A549 (cell line): Measurements from ENCODE around the gene TMEM267. TPM values are rescaled to one million over a fixed set of nuclear protein-coding genes. Genes with fewer than 3 reads are reported as not detected.
A peak's percentile ranks its signal among the peaks of the same experiment; 100 is the strongest.

Experiments used
- ATAC-seq, 2 experiments: fragments of 200-7000 bp in 1 of 2; fragments of >200 bp in 1 of 2; cut with Nextera tagmentation in 1 of 2; cut with Tn5 transposase in 1 of 2; 3 replicates each; pipeline versions ENCODE4 v1.8.0 to v1.9.1; 2018 to 2020; ENCODE audit warnings: mild to moderate bottlenecking in 1 of 2, moderate library complexity in 1 of 2
- CTCF ChIA-PET: fragments of 300-600 bp; sonication (Branson Sonifier 250); formaldehyde crosslinking; extraction: SDS; loops from one replicate; lab custom pipeline; 2021; ENCODE audit warnings: antibody characterized with exemption, inconsistent platforms; lab: Yijun Ruan, JAX
- POLR2A ChIA-PET: fragments of 350-600 bp; formaldehyde crosslinking; extraction: SDS; loops from one replicate; lab custom pipeline; 2021; ENCODE audit warnings: antibody characterized with exemption, inconsistent platforms; lab: Yijun Ruan, JAX
- DNase-seq, 2 experiments: peaks; one replicate each; pipeline versions ENCODE4 v3.0.0 to v3.0.0-alpha.2; 2011 to 2016; ENCODE audit warnings: low read depth in 1 of 2, low spot score in 1 of 2
- FAIRE-seq: peaks from 2 replicates; lab custom pipeline; 2011; peaks lifted over from hg19 to GRCh38; lab: Jason Lieb, UNC
- H3K27ac ChIP-seq, 2 experiments: fragments of >200 bp; sonication (Bioruptor Twin); formaldehyde crosslinking; 3 replicates each; pipeline ENCODE4 v1.5.1; 2016 to 2017
- H3K4me1 ChIP-seq: fragments of >200 bp; sonication (Bioruptor Twin); formaldehyde crosslinking; 3 replicates; pipeline ENCODE4 v1.6.1; 2016
- H3K4me2 ChIP-seq: fragments of >200 bp; sonication (Bioruptor Twin); formaldehyde crosslinking; 3 replicates; pipeline ENCODE4 v1.6.1; 2016
- H3K4me3 ChIP-seq: fragments of >200 bp; sonication (Bioruptor Twin); formaldehyde crosslinking; 3 replicates; pipeline ENCODE4 v1.5.1; 2016
- H3K9me3 ChIP-seq: fragments of >200 bp; sonication (Bioruptor Twin); formaldehyde crosslinking; 3 replicates; pipeline ENCODE4 v1.6.1; 2016
- BCL3 ChIP-seq: fragments of >200 bp; sonication (Bioruptor Twin); formaldehyde crosslinking; IDR thresholded peaks from 3 replicates; pipeline ENCODE4 v1.6.1; 2016
- CBX8 ChIP-seq: fragments of 200-600 bp; sonication (generic); IDR thresholded peaks from 2 replicates; pipeline ENCODE4 v1.6.1; 2016
- CEBPB ChIP-seq, 2 experiments: fragments of >200 bp in 1 of 2; sonication (Bioruptor Twin) in 1 of 2; formaldehyde crosslinking in 1 of 2; IDR thresholded peaks; 2 replicates each; pipeline ENCODE4 v1.6.1; 2012 to 2016
- EHF ChIP-seq: fragments of 250-450 bp; sonication (Bioruptor Pico); IDR thresholded peaks from 2 replicates; pipeline ENCODE4 v1.5.0; 2020; ENCODE audit warnings: mild to moderate bottlenecking
- EHMT2 ChIP-seq: fragments of 200-600 bp; sonication (generic); IDR thresholded peaks from 2 replicates; pipeline ENCODE4 v1.6.1; 2016; ENCODE audit warnings: antibody characterized with exemption, low read depth, mild to moderate bottlenecking, moderate library complexity
- ELK1 ChIP-seq: fragments of 150-350 bp; IDR thresholded peaks from 2 replicates; pipeline ENCODE4 v1.6.1; 2014; ENCODE audit warnings: low read depth, mild to moderate bottlenecking, low read length
- EP300 ChIP-seq, 2 experiments: fragments of >200 bp; sonication (Bioruptor Twin); formaldehyde crosslinking; IDR thresholded peaks; 2 replicates in 1 of 2; 3 replicates in 1 of 2; pipeline ENCODE4 v1.6.1; 2016 to 2017
- GATA3 ChIP-seq: IDR thresholded peaks from 2 replicates; pipeline ENCODE4 v1.6.1; 2012; ENCODE audit warnings: borderline replicate concordance
- HES2 ChIP-seq: fragments of >200 bp; sonication (Bioruptor Twin); formaldehyde crosslinking; IDR thresholded peaks from 2 replicates; pipeline ENCODE4 v1.6.1; 2016
- HOXA7 ChIP-seq: fragments of 250-450 bp; sonication (Bioruptor Pico); IDR thresholded peaks from 2 replicates; pipeline ENCODE4 v1.5.0; 2020; ENCODE audit warnings: mild to moderate bottlenecking, moderate library complexity
- HOXB5 ChIP-seq: fragments of 250-450 bp; sonication (Bioruptor Pico); IDR thresholded peaks from 2 replicates; pipeline ENCODE4 v1.5.0; 2020; ENCODE audit warnings: mild to moderate bottlenecking, moderate library complexity
- JUN ChIP-seq, 2 experiments: fragments of >200 bp; sonication (Bioruptor Twin); formaldehyde crosslinking; IDR thresholded peaks; 2 replicates in 1 of 2; 3 replicates in 1 of 2; pipeline ENCODE4 v1.6.1; 2016 to 2017
- JUNB ChIP-seq: fragments of >200 bp; sonication (Bioruptor Twin); formaldehyde crosslinking; IDR thresholded peaks from 2 replicates; pipeline ENCODE4 v1.6.1; 2016
- MAX ChIP-seq: IDR thresholded peaks from 2 replicates; pipeline ENCODE4 v1.6.1; 2012
- MAZ ChIP-seq: fragments of 150-350 bp; IDR thresholded peaks from 2 replicates; pipeline ENCODE4 v1.6.1; 2014; ENCODE audit warnings: antibody characterized with exemption, low read depth, low read length, borderline replicate concordance
- NPAS2 ChIP-seq: fragments of 250-450 bp; sonication (Bioruptor Pico); IDR thresholded peaks from 2 replicates; pipeline ENCODE4 v1.8.0; 2022; ENCODE audit warnings: mild to moderate bottlenecking, moderate library complexity, borderline replicate concordance
- PBX3 ChIP-seq: IDR thresholded peaks from 2 replicates; pipeline ENCODE4 v1.6.1; 2012
- POLR2A ChIP-seq: IDR thresholded peaks from 2 replicates; pipeline ENCODE4 v1.6.1; 2012; ENCODE audit warnings: mild to moderate bottlenecking, low read length
- REST ChIP-seq: fragments of 200-600 bp; sonication (generic); IDR thresholded peaks from 2 replicates; pipeline ENCODE4 v1.6.1; 2016; ENCODE audit warnings: antibody characterized with exemption, mild to moderate bottlenecking, moderate library complexity
- SMC3 ChIP-seq: fragments of >200 bp; sonication (Bioruptor Twin); formaldehyde crosslinking; IDR thresholded peaks from 3 replicates; pipeline ENCODE4 v1.6.1; 2018; ENCODE audit warnings: inconsistent platforms
- TFCP2L1 ChIP-seq: fragments of 250-450 bp; sonication (Bioruptor Pico); IDR thresholded peaks from 2 replicates; pipeline ENCODE4 v1.5.0; 2021; ENCODE audit warnings: mild to moderate bottlenecking
- ZNF302 ChIP-seq: fragments of 250-450 bp; sonication (Bioruptor Pico); IDR thresholded peaks from 2 replicates; pipeline ENCODE4 v1.9.0; 2021; ENCODE audit warnings: inconsistent platforms, mild to moderate bottlenecking, moderate library complexity
- WGBS: methylation state at CpG from one replicate; pipeline ENCODE4 v1.1.6; 2017; ENCODE audit errors: missing lambda C conversion rate; 5-methylcytosine and 5-hydroxymethylcytosine counted together
- polyA plus RNA-seq, 4 experiments: library from polyadenylated mRNA; depleted of rRNA in 3 of 4; stranded (reverse); fragments of >200 nt; fragmentation: RNase III in 1 of 4; extraction: RNeasy Plus Mini Kit Qiagen cat#74134 plus additional on column Dnase treatment in 1 of 4; gene quantifications; 2 replicates in 3 of 4; 3 replicates in 1 of 4; pipeline ENCODE4 v1.2.3, GENCODE V29; 2011 to 2017

The TMEM267 gene
- polyA plus RNA-seq, 2 of the 4 experiments (the other 2 are of a cell fraction), result 15.8 to 46.1 TPM

GRCh38 chr5:43433382-43433781 is 50.3 kb downstream of the TMEM267 start:
- no peak for DNase-seq
- FAIRE-seq, result no peak
- Histone ChIP-seq H3K4me2 (peak overlapping the region; percentile 88), H3K4me3 (no peak overlapping the region), H3K4me1 (peaks cover 49% of the 10 kb centered on the region), H3K27ac (peak overlapping the region; percentile 86 to 88)
- CTCF ChIA-PET, result interaction anchor here (1.4 kb wide), 1 partner anchor 51 kb away, joined by 3 read pairs; the partner anchor contains the start of gene TMEM267
- 78% methylated on average over 4 of the region's 4 CpGs for WGBS
- 0 out of 6 replicates have a peak, but pooled peaks of 1 of the 2 experiments have one; percentile 15 for ATAC-seq
- TF ChIP-seq HOXB5 (CRISPR knock-in tag), result no peak
- TF ChIP-seq JUN (IDR thresholded peaks at IDR 0.05), result no peak
- no peak for TF ChIP-seq ELK1
- no peak for TF ChIP-seq SMC3
- no peak for TF ChIP-seq CBX8
- no peak for TF ChIP-seq EHMT2
- no peak for TF ChIP-seq TFCP2L1
- TF ChIP-seq MAX, result no peak
- no peak for TF ChIP-seq POLR2A
- TF ChIP-seq EHF, result no peak
- no peak for TF ChIP-seq REST
- TF ChIP-seq, all 56 proteins: peak for 0
- POLR2A ChIA-PET, result interaction anchor here (2.2 kb wide), 1 partner anchor 51 kb away, joined by 17 read pairs; the partner anchor contains the start of gene TMEM267
- H3K9me3 ChIP-seq, result no peaks in the 10 kb centered on the region

GRCh38 chr5:43432486-43433375 is 50.9 kb downstream of the TMEM267 start:
- Histone ChIP-seq H3K4me2 (peak overlapping the region; percentile 88), H3K27ac (peak overlapping the region; percentile 88), H3K4me1 (peaks cover 54% of the 10 kb centered on the region), H3K4me3 (no peak overlapping the region), H3K9me3 (no peaks in the 10 kb centered on the region)
- POLR2A ChIA-PET, result interaction anchor here (2.2 kb wide), 1 partner anchor 51 kb away, joined by 17 read pairs; the partner anchor contains the start of gene TMEM267
- ATAC-seq (peak; percentile 85), DNase-seq (peak; percentile 49 to 92), FAIRE-seq (no peak)
- WGBS, result 73% methylated on average over 3 of the region's 3 CpGs
- CTCF ChIA-PET, result interaction anchor here (1.4 kb wide), 1 partner anchor 51 kb away, joined by 3 read pairs; the partner anchor contains the start of gene TMEM267
- TF ChIP-seq SMC3, result peak; percentile 57; the same call in 2 of the 3 replicates
- TF ChIP-seq JUNB, result peak; percentile 82
- TF ChIP-seq REST, result no peak
- TF ChIP-seq ELK1, result no peak
- TF ChIP-seq EP300 (IDR thresholded peaks at IDR 0.05), result peak; percentile 91 to 93; a peak in 4 of 5 replicates
- TF ChIP-seq HES2, result peak; percentile 92
- TF ChIP-seq POLR2A, result no peak
- no peak for TF ChIP-seq MAZ
- no peak for TF ChIP-seq HOXA7 (CRISPR knock-in tag)
- TF ChIP-seq NPAS2 (CRISPR knock-in tag), result no peak
- peak; percentile 94; the same call in 2 of the 3 replicates for TF ChIP-seq BCL3
- TF ChIP-seq PBX3, result no peak
- TF ChIP-seq GATA3, result peak; percentile 72
- TF ChIP-seq CEBPB (IDR thresholded peaks at IDR 0.05), result peak; percentile 99 to 100
- TF ChIP-seq ZNF302 (CRISPR knock-in tag), result no peak
